K562 (cell line): Measurements from ENCODE around the gene PRR14. TPM values are rescaled to one million over a fixed set of nuclear protein-coding genes. Genes with fewer than 3 reads are reported as not detected.

ENCODE experiments used
- JUND ChIP-seq, 2 experiments: IDR thresholded peaks; 2 replicates in 1 of 2; 3 replicates in 1 of 2; pipeline ENCODE4 v1.6.1; 2011; ENCODE audit warnings: borderline replicate concordance in 2 of 2, low read depth in 2 of 2, low read length in 2 of 2, improper control_type of control experiment in 1 of 2, missing biosample characterization in 1 of 2, missing genetic modification characterization in 1 of 2, missing genetic modification reagents in 1 of 2
- RAD21 ChIP-seq, 2 experiments: fragments of 250-450 bp in 1 of 2; fragments of 450-650 bp in 1 of 2; sonication (Bioruptor Pico) in 1 of 2; formaldehyde crosslinking in 1 of 2; IDR thresholded peaks in 1 of 2; conservative IDR thresholded peaks in 1 of 2; 2 replicates each; pipeline versions ENCODE4 v1.4.0 to v1.8.0; 2020 to 2022; ENCODE audit warnings: mild to moderate bottlenecking in 2 of 2, moderate library complexity in 1 of 2
- SPI1 ChIP-seq: IDR thresholded peaks from 2 replicates; pipeline ENCODE4 v1.6.1; 2011; ENCODE audit warnings: low read depth, low read length, control low read depth, borderline replicate concordance
- UBTF ChIP-seq, 2 experiments: IDR thresholded peaks; 2 replicates each; pipeline ENCODE4 v1.6.1; 2012; ENCODE audit warnings: improper control_type of control experiment in 2 of 2, low read depth in 2 of 2, low read length in 2 of 2, borderline replicate concordance in 1 of 2
- polyA plus RNA-seq, 8 experiments: library from polyadenylated mRNA; depleted of rRNA in 4 of 8; stranded (reverse) in 5 of 8; unstranded in 3 of 8; fragments of >200 nt; fragmentation: Nextera tagmentation in 2 of 8; fragmentation: Illumina TruSeq in 1 of 8; extraction: Ambion mirVana in 2 of 8; extraction: Trizol in 1 of 8; gene quantifications; 2 replicates each; pipeline versions ENCODE4 v1.2.1 to v1.2.3, GENCODE V29; 2011 to 2014; ENCODE audit warnings: inconsistent platforms in 1 of 8, missing spikeins in 1 of 8
- total RNA-seq, 7 experiments: library from RNA; depleted of rRNA in 6 of 7; stranded (reverse); fragments of >200 nt in 6 of 7; fragmentation: Illumina TruSeq in 2 of 7; extraction: Trizol in 2 of 7; gene quantifications; 2 replicates each; pipeline versions ENCODE4 v1.2.1 to v1.2.3, GENCODE V29; 2011 to 2021; ENCODE audit warnings: low replicate concordance in 1 of 7
- TF ChIP-seq, protein P1 (sequence below), 2 experiments: fragments of 450-650 bp; IDR thresholded peaks; 2 replicates each; pipeline ENCODE4 v1.6.1; 2018; ENCODE audit warnings: mild to moderate bottlenecking in 2 of 2, low read depth in 1 of 2; ENCODE audit not compliant: partially characterized antibody in 2 of 2
- TF ChIP-seq, protein P2 (sequence below): fragments of 450-650 bp; IDR thresholded peaks from 2 replicates; pipeline ENCODE4 v1.7.0; 2016; ENCODE audit warnings: borderline replicate concordance

Gene PRR14
- total and polyA plus RNA-seq, 9 of the 15 experiments (the other 6 are each of a cell fraction or from before 2014, with no cell fraction given): 2.2 to 63.1 (median 11.5) TPM

- TF ChIP-seq, protein P1, sequence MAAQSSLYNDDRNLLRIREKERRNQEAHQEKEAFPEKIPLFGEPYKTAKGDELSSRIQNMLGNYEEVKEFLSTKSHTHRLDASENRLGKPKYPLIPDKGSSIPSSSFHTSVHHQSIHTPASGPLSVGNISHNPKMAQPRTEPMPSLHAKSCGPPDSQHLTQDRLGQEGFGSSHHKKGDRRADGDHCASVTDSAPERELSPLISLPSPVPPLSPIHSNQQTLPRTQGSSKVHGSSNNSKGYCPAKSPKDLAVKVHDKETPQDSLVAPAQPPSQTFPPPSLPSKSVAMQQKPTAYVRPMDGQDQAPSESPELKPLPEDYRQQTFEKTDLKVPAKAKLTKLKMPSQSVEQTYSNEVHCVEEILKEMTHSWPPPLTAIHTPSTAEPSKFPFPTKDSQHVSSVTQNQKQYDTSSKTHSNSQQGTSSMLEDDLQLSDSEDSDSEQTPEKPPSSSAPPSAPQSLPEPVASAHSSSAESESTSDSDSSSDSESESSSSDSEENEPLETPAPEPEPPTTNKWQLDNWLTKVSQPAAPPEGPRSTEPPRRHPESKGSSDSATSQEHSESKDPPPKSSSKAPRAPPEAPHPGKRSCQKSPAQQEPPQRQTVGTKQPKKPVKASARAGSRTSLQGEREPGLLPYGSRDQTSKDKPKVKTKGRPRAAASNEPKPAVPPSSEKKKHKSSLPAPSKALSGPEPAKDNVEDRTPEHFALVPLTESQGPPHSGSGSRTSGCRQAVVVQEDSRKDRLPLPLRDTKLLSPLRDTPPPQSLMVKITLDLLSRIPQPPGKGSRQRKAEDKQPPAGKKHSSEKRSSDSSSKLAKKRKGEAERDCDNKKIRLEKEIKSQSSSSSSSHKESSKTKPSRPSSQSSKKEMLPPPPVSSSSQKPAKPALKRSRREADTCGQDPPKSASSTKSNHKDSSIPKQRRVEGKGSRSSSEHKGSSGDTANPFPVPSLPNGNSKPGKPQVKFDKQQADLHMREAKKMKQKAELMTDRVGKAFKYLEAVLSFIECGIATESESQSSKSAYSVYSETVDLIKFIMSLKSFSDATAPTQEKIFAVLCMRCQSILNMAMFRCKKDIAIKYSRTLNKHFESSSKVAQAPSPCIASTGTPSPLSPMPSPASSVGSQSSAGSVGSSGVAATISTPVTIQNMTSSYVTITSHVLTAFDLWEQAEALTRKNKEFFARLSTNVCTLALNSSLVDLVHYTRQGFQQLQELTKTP (IDR thresholded peaks at IDR 0.05; ENCODE audit: low read depth in 1 of 2, partially characterized antibody in 2 of 2): peak in 1 of 2 experiments; percentile 24
- TF ChIP-seq UBTF (IDR thresholded peaks at IDR 0.05; ENCODE audit: borderline replicate concordance in 1 of 2, low read depth in 2 of 2, low read length in 2 of 2): 0 out of 4 replicates have a peak, but pooled peaks of 1 of the 2 experiments have one; percentile 25
- TF ChIP-seq JUND (IDR thresholded peaks at IDR 0.05; ENCODE audit: borderline replicate concordance, low read depth, low read length): peak; percentile 1; the same call in 1 of the 2 replicates
- TF ChIP-seq JUND (tag; IDR thresholded peaks at IDR 0.05; ENCODE audit: borderline replicate concordance, low read depth, low read length): no peak
- TF ChIP-seq, protein P2, sequence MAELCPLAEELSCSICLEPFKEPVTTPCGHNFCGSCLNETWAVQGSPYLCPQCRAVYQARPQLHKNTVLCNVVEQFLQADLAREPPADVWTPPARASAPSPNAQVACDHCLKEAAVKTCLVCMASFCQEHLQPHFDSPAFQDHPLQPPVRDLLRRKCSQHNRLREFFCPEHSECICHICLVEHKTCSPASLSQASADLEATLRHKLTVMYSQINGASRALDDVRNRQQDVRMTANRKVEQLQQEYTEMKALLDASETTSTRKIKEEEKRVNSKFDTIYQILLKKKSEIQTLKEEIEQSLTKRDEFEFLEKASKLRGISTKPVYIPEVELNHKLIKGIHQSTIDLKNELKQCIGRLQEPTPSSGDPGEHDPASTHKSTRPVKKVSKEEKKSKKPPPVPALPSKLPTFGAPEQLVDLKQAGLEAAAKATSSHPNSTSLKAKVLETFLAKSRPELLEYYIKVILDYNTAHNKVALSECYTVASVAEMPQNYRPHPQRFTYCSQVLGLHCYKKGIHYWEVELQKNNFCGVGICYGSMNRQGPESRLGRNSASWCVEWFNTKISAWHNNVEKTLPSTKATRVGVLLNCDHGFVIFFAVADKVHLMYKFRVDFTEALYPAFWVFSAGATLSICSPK: peak; percentile 100
- TF ChIP-seq RAD21 (CRISPR knock-in tag; conservative IDR thresholded peaks at IDR 0.05 in 1 of 2, IDR thresholded peaks at IDR 0.05 in 1 of 2): peak in 1 of 2 experiments; percentile 45; a peak in 1 of 4 replicates
- peak; percentile 73; the same call in 1 of the 2 replicates for TF ChIP-seq SPI1
Measured at GRCh38 chr16:30658731-30659506, 8.2 kb downstream of the PRR14 start (continued).
